PC-9 (cell line): ENCODE measurements around the gene LENG9.

Source experiments
- CTCF ChIP-seq: fragments of 200-600 bp; sonication (generic); conservative IDR thresholded peaks from 2 replicates; pipeline ENCODE4 v1.6.1; 2017; ENCODE audit warnings: mixed run types, antibody characterized with exemption, mild to moderate bottlenecking, moderate library complexity
- EZH2 ChIP-seq: fragments of 200-600 bp; sonication (generic); IDR thresholded peaks from 2 replicates; pipeline ENCODE4 v1.8.0; 2017; ENCODE audit warnings: antibody characterized with exemption, low read depth

GRCh38 chr19:54418930-54419800 lies 44.4 kb downstream of the LENG9 start:
- TF ChIP-seq CTCF (no peak), EZH2 (no peak)
